Left lobe of liver (tissue), 2 donors: ENCODE results near the gene RPP25. TPM values are rescaled to one million over a fixed set of nuclear protein-coding genes. Genes with fewer than 3 reads are reported as not detected.
"Not testable (repeated sequence)": the region's sequence is repeated elsewhere in the genome, so short reads cannot be mapped to it uniquely, and the experiment has no call there.

ENCODE experiments used
- ATAC-seq: fragments of 200-7000 bp; cut with Tn5 transposase; one replicate; pipeline ENCODE4 v1.9.1; 2020; ENCODE audit warnings: mild to moderate bottlenecking, moderate library complexity
- DNase-seq: peaks from one replicate; pipeline ENCODE4 v3.0.0-alpha.2; 2020; ENCODE audit warnings: low spot score
- total RNA-seq: library from RNA; stranded (reverse); gene quantifications from one replicate; pipeline ENCODE4 v1.2.1, GENCODE V29; 2021
- donor health status: DM: no; HTN: no; CAD: no; lungs with moderate emphysema.
- donor health status: DM: no; HTN: yes; CAD: no.

RPP25 gene
- total RNA-seq, 1 donor from 2014 or later, result 2.1 TPM

DNA sequence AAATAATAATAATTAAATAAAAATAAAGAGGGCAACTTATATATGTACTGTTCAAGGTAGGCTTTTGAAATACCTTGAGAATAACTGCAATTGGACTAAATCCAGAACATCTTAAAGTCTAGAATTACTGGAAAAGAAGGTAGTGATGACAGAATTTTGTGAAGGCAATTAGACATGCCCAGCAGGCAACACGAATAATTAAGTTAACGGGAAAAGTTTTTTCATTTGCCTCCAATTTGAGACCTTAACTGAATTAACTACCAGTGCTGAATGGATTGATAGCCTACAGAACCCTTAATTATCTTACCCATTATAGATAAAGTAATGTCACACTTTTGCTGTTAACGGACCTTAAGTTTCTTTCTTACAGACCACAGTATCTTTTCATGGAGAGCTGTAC, 32.0 kb downstream of the RPP25 start:
- DNase-seq (no peak), ATAC-seq (no peak)

DNA sequence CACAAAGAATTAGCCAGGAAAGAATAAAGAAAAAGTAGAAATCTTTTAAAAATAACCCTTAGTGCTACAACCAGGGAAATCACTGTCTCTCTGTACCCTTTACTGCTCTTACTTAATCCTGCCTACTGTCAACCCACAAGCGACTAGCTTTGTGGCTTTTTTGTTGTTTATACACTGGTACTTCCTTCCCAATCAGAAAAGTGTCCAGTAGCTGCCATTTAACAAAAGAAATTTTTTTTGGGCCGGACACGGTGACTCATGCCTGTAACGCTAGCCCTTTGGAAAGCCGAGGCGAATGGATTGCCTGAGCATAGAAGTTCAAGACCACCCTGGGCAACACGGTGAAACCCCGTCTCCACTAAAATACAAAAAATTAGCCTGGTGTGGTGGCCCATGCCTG, 36.1 kb downstream of the RPP25 start:
- ATAC-seq (no peak), DNase-seq (no peak)

DNA sequence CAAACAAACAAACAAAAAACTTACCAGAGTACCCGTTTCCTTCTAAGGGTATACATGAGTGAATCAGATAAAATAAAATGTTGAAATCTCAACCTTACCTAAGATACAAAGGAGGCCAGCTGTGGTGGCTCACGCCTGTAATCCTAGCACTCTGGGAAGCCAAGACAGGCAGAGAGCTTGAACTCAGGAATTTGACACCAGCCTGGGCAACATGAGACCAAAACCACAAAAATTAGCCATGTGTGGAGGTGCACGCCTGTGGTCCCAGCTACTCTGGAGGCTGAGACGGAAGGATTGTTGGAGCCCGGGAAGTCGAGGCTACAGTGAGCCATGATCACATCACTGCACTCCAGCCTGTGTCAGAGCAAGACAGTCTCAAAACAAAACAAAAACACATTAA, 38.9 kb downstream of the RPP25 start:
- ATAC-seq (no peak), DNase-seq (no peak)

DNA sequence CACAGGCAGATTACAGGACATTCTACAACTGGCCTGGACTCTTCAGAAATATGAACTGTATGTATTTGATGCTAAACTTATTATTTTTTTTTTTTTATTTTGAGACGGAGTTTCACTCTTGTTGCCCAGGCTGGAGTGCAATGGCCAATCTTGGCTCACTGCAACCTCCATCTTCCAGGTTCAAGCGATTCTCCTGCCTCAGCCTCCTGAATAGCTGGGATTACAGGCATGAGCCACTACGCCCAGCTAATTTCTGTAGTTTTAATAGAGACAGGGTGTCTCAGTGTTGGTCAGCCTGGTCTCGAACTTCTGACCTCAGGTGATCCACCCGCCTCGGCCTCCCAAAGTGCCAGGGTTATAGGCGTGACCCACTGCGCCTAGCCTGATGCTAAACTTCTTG, 42.8 kb downstream of the RPP25 start:
- ATAC-seq, DNase-seq: not testable (repeated sequence)

DNA sequence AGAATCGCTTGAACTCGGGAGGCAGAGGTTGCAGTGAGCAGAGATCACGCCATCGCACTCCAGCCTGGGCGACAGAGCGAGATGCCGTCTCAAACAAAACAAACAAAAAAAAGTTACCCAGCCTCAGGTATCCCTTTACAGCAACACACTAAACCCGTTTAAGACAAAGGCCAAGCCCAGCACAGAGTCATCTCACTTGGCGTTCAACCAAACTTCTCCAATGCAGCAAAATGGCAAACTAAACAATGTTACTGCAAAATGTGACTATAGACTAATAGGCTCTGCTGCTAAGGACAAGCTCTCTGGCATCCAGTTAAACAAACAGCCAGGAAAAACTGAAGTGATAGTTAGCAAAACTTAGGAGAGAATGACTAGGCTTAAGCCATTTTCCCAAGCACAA, 43.5 kb downstream of the RPP25 start:
- DNase-seq, result no peak
- ATAC-seq, result no peak

DNA sequence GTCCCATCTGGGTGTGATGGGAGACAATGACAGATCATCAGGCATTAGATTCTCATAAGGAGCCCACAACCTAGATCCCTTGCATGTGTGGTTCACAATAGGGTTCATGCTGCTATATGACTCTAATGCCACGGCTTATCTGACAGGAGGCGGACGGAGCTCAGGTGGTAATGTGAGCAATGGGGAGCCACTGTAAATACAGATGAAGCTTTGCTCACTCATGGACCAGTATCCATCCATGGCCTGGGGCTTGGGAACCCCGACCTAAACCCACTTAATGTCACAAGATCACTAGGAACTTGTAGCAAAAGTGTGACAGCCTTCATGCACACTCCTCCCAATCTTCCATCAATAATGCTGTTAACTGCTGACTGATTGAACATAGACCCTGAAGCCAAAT, 47.9 kb downstream of the RPP25 start:
- ATAC-seq (no peak), DNase-seq (no peak)

DNA sequence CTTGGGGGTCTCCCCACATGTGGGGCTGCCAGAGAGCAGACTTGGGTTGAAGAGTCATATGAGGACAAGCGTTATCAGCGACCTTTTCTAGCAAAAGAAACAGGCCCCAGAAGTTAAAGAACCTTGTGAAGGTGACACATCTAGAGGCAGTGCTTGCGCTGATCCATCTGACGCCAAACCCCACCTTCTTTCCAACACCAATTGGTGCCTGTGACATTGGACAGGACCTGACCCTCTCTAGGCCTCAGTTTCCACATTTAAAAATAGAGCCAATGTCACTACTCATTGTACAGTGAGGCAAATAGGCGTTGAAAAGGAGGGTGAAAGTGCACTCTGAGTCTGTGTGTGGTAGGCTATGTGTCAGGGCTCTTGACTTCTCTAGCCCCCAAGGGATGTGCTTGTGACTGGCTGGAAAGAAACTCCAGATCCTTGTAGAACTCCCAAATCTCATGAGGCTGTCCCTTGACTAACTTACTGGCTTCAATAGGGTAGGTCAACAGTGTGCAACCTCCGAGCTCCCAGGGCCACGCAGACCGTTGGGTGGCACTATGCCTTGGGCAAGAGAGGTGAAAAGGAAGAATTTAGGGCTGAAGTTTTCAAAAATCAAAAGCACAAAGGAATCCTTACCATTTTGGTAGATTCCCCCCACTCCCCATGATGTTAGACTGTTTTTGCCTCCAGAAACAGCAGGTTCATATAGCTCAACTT, 49.3 kb downstream of the RPP25 start:
- DNase-seq, result no peak

DNA sequence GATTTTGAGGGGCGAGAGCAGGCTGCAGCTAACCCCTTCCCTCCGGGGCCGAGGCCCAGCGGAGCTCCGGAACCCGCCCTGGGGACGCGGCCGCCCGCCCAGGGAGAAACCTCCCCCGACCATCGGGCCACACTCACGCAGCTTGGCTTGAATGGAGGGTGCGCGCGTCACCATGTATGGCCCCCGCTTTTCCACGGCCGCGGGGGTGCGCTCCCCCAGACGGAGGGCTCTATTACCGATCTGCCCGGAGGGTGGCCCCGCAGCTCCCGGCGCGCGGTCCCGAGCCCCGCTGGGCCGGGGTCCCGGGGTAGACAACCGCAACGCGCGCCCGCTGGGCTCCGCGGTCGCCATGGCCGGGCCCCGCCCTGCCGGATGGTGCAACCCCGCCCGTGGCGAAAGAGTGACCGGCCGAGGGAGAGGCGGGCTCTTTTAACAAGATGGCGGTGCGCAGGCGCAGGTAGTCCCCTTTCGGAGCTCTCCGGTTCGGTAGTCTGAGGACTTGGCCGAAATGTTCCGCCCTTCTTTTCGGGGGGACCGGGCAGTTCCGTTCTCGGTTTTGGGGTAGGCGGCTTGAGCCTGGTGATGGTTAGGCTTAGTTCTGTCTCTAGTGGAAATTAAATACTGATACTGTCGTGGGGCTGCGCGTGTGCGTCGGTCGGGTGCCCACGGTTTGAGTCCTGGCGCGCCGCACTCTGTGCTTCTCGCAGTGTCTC, 50.0 kb downstream of the RPP25 start, which contains the start of gene FAM219B:
TSS of gene FAM219B (minus strand) at position 402 of the 713 bp plus-strand sequence. CDS start at position 351, 51 bp downstream.
- DNase-seq, result peak; percentile 93
- ATAC-seq, result peak; percentile 94

More for the DNA sequence above, 49.3 kb downstream of the RPP25 start:
- ATAC-seq, result peak; percentile 44

DNA sequence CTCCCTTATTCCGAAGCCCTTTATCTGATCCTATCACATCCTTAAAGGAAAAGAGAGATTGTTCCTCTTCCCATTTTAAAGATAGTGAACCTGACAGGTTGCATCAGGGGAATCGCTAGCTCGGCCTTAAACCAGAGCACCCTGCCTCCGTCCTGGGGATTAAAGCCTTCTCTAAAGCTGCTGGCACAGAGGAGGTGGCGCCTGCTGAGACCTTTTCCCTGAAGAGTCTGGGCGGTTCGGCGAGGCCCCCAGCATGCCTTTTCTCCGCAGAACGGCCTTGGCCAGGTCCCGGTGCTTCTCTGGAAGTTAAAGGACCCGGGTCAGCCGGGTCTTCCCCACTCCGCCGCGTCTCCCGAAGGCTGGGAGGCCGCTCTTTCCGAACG, 50.5 kb downstream of the RPP25 start:
- DNase-seq (no peak), ATAC-seq (peak; percentile 51)

Other genes starting within 250 kb of the RPP25 start
- 1.6 TPM for gene CYP1A1, start 231.2 kb downstream of the RPP25 start, total RNA-seq
- gene CYP1A2, start 207.9 kb downstream of the RPP25 start, total RNA-seq, result 120 TPM
- 32.7 TPM for gene CSK, start 174.7 kb downstream of the RPP25 start, total RNA-seq
- not detected for gene LMAN1L, start 143.9 kb downstream of the RPP25 start, total RNA-seq
- gene CPLX3, start 130.1 kb downstream of the RPP25 start, total RNA-seq, result not detected
- 23.8 TPM for gene ULK3, start 113.6 kb downstream of the RPP25 start, total RNA-seq
- gene SCAMP2, start 83.4 kb downstream of the RPP25 start, total RNA-seq, result 36.1 TPM
- gene MPI, start 66.7 kb downstream of the RPP25 start, total RNA-seq, result 33.4 TPM
- 15.8 TPM for gene FAM219B, start 49.9 kb downstream of the RPP25 start, total RNA-seq
- gene COX5A, start 18.7 kb downstream of the RPP25 start, total RNA-seq, result 134 TPM
- gene SCAMP5, start 38.8 kb upstream of the RPP25 start, total RNA-seq, result 0.73 TPM
- 5.4 TPM for gene PPCDC, start 66.8 kb upstream of the RPP25 start, total RNA-seq
- 5.8 TPM for gene C15orf39, start 245.1 kb upstream of the RPP25 start, total RNA-seq